ENCODE results near the gene KCTD10. TPM values are rescaled to one million over a fixed set of nuclear protein-coding genes. Genes with fewer than 3 reads are reported as not detected.

The KCTD10 gene
- total and polyA plus RNA-seq, 2 of the 13 experiments (the other 11 are each of a cell fraction or from before 2014, with no cell fraction given): 6.9 to 25.4 TPM

DNA sequence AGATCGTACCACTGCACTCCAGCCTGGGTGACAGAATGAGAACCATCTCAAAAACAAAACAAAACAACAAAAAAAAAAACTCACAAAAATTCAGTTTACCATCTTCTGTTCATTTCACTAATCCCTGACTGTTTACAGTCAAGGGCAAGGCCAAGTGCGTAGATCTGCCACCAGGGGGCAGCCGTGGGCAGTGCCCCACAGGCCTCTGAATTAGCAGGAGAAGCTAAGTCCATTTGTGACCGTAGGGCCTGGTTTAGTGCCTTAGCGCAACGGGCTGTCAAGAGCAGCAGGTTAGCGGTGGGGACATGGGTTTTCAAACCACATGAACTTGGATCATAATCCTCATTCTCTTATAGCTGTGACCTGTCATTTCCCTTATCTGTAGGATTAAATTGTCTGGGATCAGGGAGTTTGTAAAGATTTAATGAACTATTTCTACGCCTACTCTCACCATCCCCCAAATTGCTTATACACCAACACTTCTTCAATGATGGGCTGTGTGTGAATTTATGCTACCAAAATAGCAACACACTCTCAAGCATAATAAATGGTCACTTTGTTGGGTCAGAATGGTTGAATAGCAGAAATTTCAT is 49.0 kb downstream of the KCTD10 start (continued):
- TF ChIP-seq, protein P1, sequence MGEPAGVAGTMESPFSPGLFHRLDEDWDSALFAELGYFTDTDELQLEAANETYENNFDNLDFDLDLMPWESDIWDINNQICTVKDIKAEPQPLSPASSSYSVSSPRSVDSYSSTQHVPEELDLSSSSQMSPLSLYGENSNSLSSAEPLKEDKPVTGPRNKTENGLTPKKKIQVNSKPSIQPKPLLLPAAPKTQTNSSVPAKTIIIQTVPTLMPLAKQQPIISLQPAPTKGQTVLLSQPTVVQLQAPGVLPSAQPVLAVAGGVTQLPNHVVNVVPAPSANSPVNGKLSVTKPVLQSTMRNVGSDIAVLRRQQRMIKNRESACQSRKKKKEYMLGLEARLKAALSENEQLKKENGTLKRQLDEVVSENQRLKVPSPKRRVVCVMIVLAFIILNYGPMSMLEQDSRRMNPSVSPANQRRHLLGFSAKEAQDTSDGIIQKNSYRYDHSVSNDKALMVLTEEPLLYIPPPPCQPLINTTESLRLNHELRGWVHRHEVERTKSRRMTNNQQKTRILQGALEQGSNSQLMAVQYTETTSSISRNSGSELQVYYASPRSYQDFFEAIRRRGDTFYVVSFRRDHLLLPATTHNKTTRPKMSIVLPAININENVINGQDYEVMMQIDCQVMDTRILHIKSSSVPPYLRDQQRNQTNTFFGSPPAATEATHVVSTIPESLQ (CRISPR knock-in tag; conservative IDR thresholded peaks at IDR 0.05): no peak
- TF ChIP-seq KDM2A (CRISPR knock-in tag; IDR thresholded peaks at IDR 0.05; ENCODE audit: borderline replicate concordance, low read depth) (peak; percentile 25; the same call in 1 of the 2 replicates), FOXA1 (IDR thresholded peaks at IDR 0.05) (no peak), FOXA1 (CRISPR knock-in tag; IDR thresholded peaks at IDR 0.05) (0 out of 2 replicates have a peak, but pooled peaks have one; percentile 29), TCF7 (IDR thresholded peaks at IDR 0.05; ENCODE audit: low read depth) (no peak), ZBTB38 (CRISPR knock-in tag; IDR thresholded peaks at IDR 0.05) (no peak), ATF7-NPFF (CRISPR knock-in tag; IDR thresholded peaks at IDR 0.05; ENCODE audit: low read depth) (no peak), ONECUT2 (CRISPR knock-in tag; IDR thresholded peaks at IDR 0.05) (no peak), HNRNPLL (IDR thresholded peaks at IDR 0.05; ENCODE audit: low read depth, low read length, poor library complexity, severe bottlenecking) (peak; percentile 29), NAIF1 (CRISPR knock-in tag; IDR thresholded peaks at IDR 0.05; ENCODE audit: borderline replicate concordance) (no peak), NFE2L2 (IDR thresholded peaks at IDR 0.05; ENCODE audit: low read length) (no peak), THAP11 (CRISPR knock-in tag; IDR thresholded peaks at IDR 0.05) (peak; percentile 60), SALL1 (CRISPR knock-in tag; IDR thresholded peaks at IDR 0.05) (0 out of 2 replicates have a peak, but pooled peaks have one; percentile 26), ZNF10 (CRISPR knock-in tag; IDR thresholded peaks at IDR 0.05; ENCODE audit: borderline replicate concordance, low read depth) (no peak)
- TF ChIP-seq, protein P2, sequence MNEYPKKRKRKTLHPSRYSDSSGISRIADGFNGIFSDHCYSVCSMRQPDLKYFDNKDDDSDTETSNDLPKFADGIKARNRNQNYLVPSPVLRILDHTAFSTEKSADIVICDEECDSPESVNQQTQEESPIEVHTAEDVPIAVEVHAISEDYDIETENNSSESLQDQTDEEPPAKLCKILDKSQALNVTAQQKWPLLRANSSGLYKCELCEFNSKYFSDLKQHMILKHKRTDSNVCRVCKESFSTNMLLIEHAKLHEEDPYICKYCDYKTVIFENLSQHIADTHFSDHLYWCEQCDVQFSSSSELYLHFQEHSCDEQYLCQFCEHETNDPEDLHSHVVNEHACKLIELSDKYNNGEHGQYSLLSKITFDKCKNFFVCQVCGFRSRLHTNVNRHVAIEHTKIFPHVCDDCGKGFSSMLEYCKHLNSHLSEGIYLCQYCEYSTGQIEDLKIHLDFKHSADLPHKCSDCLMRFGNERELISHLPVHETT (CRISPR knock-in tag; conservative IDR thresholded peaks at IDR 0.05): no peak
- TF ChIP-seq, protein P3, sequence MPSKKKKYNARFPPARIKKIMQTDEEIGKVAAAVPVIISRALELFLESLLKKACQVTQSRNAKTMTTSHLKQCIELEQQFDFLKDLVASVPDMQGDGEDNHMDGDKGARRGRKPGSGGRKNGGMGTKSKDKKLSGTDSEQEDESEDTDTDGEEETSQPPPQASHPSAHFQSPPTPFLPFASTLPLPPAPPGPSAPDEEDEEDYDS (CRISPR knock-in tag; IDR thresholded peaks at IDR 0.05): 0 out of 2 replicates have a peak, but pooled peaks have one; percentile 23
- TF ChIP-seq, protein P4, sequence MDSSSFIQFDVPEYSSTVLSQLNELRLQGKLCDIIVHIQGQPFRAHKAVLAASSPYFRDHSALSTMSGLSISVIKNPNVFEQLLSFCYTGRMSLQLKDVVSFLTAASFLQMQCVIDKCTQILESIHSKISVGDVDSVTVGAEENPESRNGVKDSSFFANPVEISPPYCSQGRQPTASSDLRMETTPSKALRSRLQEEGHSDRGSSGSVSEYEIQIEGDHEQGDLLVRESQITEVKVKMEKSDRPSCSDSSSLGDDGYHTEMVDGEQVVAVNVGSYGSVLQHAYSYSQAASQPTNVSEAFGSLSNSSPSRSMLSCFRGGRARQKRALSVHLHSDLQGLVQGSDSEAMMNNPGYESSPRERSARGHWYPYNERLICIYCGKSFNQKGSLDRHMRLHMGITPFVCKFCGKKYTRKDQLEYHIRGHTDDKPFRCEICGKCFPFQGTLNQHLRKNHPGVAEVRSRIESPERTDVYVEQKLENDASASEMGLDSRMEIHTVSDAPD (CRISPR knock-in tag; IDR thresholded peaks at IDR 0.05): no peak
- TF ChIP-seq, protein P5, sequence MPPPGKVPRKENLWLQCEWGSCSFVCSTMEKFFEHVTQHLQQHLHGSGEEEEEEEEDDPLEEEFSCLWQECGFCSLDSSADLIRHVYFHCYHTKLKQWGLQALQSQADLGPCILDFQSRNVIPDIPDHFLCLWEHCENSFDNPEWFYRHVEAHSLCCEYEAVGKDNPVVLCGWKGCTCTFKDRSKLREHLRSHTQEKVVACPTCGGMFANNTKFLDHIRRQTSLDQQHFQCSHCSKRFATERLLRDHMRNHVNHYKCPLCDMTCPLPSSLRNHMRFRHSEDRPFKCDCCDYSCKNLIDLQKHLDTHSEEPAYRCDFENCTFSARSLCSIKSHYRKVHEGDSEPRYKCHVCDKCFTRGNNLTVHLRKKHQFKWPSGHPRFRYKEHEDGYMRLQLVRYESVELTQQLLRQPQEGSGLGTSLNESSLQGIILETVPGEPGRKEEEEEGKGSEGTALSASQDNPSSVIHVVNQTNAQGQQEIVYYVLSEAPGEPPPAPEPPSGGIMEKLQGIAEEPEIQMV (CRISPR knock-in tag; IDR thresholded peaks at IDR 0.05; ENCODE audit: low read depth): no peak
- TF ChIP-seq, protein P6, sequence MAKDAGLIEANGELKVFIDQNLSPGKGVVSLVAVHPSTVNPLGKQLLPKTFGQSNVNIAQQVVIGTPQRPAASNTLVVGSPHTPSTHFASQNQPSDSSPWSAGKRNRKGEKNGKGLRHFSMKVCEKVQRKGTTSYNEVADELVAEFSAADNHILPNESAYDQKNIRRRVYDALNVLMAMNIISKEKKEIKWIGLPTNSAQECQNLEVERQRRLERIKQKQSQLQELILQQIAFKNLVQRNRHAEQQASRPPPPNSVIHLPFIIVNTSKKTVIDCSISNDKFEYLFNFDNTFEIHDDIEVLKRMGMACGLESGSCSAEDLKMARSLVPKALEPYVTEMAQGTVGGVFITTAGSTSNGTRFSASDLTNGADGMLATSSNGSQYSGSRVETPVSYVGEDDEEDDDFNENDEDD (CRISPR knock-in tag; IDR thresholded peaks at IDR 0.05; ENCODE audit: borderline replicate concordance): no peak
- TF ChIP-seq, protein P7, sequence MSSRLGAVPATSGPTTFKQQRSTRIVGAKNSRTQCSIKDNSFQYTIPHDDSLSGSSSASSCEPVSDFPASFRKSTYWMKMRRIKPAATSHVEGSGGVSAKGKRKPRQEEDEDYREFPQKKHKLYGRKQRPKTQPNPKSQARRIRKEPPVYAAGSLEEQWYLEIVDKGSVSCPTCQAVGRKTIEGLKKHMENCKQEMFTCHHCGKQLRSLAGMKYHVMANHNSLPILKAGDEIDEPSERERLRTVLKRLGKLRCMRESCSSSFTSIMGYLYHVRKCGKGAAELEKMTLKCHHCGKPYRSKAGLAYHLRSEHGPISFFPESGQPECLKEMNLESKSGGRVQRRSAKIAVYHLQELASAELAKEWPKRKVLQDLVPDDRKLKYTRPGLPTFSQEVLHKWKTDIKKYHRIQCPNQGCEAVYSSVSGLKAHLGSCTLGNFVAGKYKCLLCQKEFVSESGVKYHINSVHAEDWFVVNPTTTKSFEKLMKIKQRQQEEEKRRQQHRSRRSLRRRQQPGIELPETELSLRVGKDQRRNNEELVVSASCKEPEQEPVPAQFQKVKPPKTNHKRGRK (CRISPR knock-in tag; IDR thresholded peaks at IDR 0.05): no peak

Measured in HepG2 (cell line).